Mesenteric fat pad (tissue), 1 donor: ENCODE data around the gene PRKRA. TPM values are rescaled to one million over a fixed set of nuclear protein-coding genes. Genes with fewer than 3 reads are reported as not detected.
"Not testable (repeated sequence)": the region's sequence is repeated elsewhere in the genome, so short reads cannot be mapped to it uniquely, and the experiment has no call there.

Source experiments
- DNase-seq: peaks from one replicate; pipeline ENCODE4 v3.0.0-alpha.2; 2020; ENCODE audit warnings: low spot score
- total RNA-seq: library from RNA; stranded (reverse); fragmentation: NEBNext Ultra II Directional; extraction: Animal tissue kit (Norgen Biotek cat#: 25700); gene quantifications from one replicate; pipeline ENCODE4 v1.2.1, GENCODE V29; 2021
- donor health status: DM: yes; HTN: yes; CAD: no.

The PRKRA gene
- total RNA-seq, 1 donor from 2014 or later: 42.6 TPM

- peak; percentile 94 for DNase-seq
Measured at GRCh38 chr2:178414266-178415247, 36.4 kb downstream of the PRKRA start.

GRCh38 chr2:178413472-178414265 lies 37.3 kb downstream of the PRKRA start:
- DNase-seq: peak; percentile 92

- not testable (repeated sequence) for DNase-seq
Measured at GRCh38 chr2:178412453-178412852, 38.5 kb downstream of the PRKRA start.

- no peak for DNase-seq
Measured at GRCh38 chr2:178412047-178412446, 38.9 kb downstream of the PRKRA start.

GRCh38 chr2:178409261-178409660 lies 41.7 kb downstream of the PRKRA start:
- DNase-seq: no peak

GRCh38 chr2:178404368-178404767 lies 46.6 kb downstream of the PRKRA start:
- DNase-seq: no peak

GRCh38 chr2:178403671-178404306 lies 47.2 kb downstream of the PRKRA start:
- no peak for DNase-seq

- DNase-seq: no peak
Measured at GRCh38 chr2:178401994-178402437, 49.0 kb downstream of the PRKRA start.

GRCh38 chr2:178397002-178397605 lies 53.9 kb downstream of the PRKRA start:
- DNase-seq: no peak

- no peak for DNase-seq
Measured at GRCh38 chr2:178395941-178396570, 54.9 kb downstream of the PRKRA start.

- no peak for DNase-seq
Measured at GRCh38 chr2:178395295-178395694, 55.7 kb downstream of the PRKRA start.

- DNase-seq: no peak
Measured at GRCh38 chr2:178394859-178395258, 56.1 kb downstream of the PRKRA start.

GRCh38 chr2:178392215-178392614 lies 58.8 kb downstream of the PRKRA start:
- DNase-seq: no peak

- no peak for DNase-seq
Measured at GRCh38 chr2:178391701-178392100, 59.3 kb downstream of the PRKRA start.

- no peak for DNase-seq
Measured at GRCh38 chr2:178388287-178388686, 62.7 kb downstream of the PRKRA start.

- no peak for DNase-seq
Measured at GRCh38 chr2:178386986-178387597, 63.9 kb downstream of the PRKRA start.

GRCh38 chr2:178385595-178386148 lies 65.3 kb downstream of the PRKRA start:
- no peak for DNase-seq

- no peak for DNase-seq
Measured at GRCh38 chr2:178383718-178384117, 67.3 kb downstream of the PRKRA start.
